CD14-positive monocyte (primary cell): Measurements from ENCODE around the gene ACAD10. TPM values are rescaled to one million over a fixed set of nuclear protein-coding genes. Genes with fewer than 3 reads are reported as not detected.

Experiments used
- DNase-seq, 3 donors: peaks; one replicate each; pipeline ENCODE4 v3.0.0-alpha.2; 2011 to 2022
- H2AFZ ChIP-seq: 2 replicates; pipeline ENCODE4 v1.6.0; 2012; ENCODE audit warnings: mild to moderate bottlenecking, low read depth, low read length, inconsistent platforms; ENCODE audit not compliant: insufficient read depth, poor library complexity, severe bottlenecking
- H3K27ac ChIP-seq, 2 donors: 1 replicate in 1 of 2; 2 replicates in 1 of 2; pipeline ENCODE4 v1.5.1; 2012 to 2013; ENCODE audit warnings: low read length in 2 of 2, control low read depth in 1 of 2, inconsistent platforms in 1 of 2, low read depth in 1 of 2, mild to moderate bottlenecking in 1 of 2
- H3K27me3 ChIP-seq, 2 donors: one replicate each; pipeline versions ENCODE4 v1.6.0 to v1.6.1; 2011 to 2013; ENCODE audit warnings: low read length in 2 of 2; ENCODE audit not compliant: control insufficient read depth in 2 of 2, insufficient read depth in 2 of 2
- H3K36me3 ChIP-seq, 2 donors: replicated peaks in 1 of 2; 1 replicate in 1 of 2; 2 replicates in 1 of 2; pipeline versions ENCODE4 v1.5.1 to v1.6.1; 2012 to 2013; ENCODE audit warnings: low read length in 2 of 2, control low read depth in 1 of 2, inconsistent platforms in 1 of 2, mild to moderate bottlenecking in 1 of 2; ENCODE audit not compliant: insufficient read depth in 2 of 2, control insufficient read depth in 1 of 2
- H3K4me1 ChIP-seq, 2 donors: 1 replicate in 1 of 2; 2 replicates in 1 of 2; pipeline versions ENCODE4 v1.5.1 to v1.6.1; 2012 to 2013; ENCODE audit warnings: low read length in 2 of 2, control low read depth in 1 of 2, inconsistent platforms in 1 of 2, mild to moderate bottlenecking in 1 of 2, moderate library complexity in 1 of 2; ENCODE audit not compliant: insufficient read depth in 2 of 2, control insufficient read depth in 1 of 2
- H3K4me2 ChIP-seq: replicated peaks from 2 replicates; pipeline ENCODE3; 2012; ENCODE audit warnings: low read length, moderate library complexity, mild to moderate bottlenecking; ENCODE audit not compliant: poor library complexity, severe bottlenecking; ENCODE audit errors: extremely low read depth
- H3K4me3 ChIP-seq, 3 experiments: fragments of 200-600 bp in 1 of 3; sonication (generic) in 1 of 3; replicated peaks in 1 of 3; 1 replicate in 2 of 3; 2 replicates in 1 of 3; pipeline ENCODE4 v1.5.1; 2011 to 2013; ENCODE audit warnings: low read length in 3 of 3, mild to moderate bottlenecking in 3 of 3, control low read depth in 2 of 3, low read depth in 2 of 3, inconsistent platforms in 1 of 3, moderate library complexity in 1 of 3
- H3K79me2 ChIP-seq: 2 replicates; pipeline ENCODE4 v1.6.0; 2012; ENCODE audit warnings: mild to moderate bottlenecking, control low read depth, inconsistent platforms, low read length, moderate library complexity; ENCODE audit not compliant: insufficient read depth
- H3K9ac ChIP-seq: 2 replicates; pipeline ENCODE4 v1.6.0; 2017; ENCODE audit warnings: low read length, mild to moderate bottlenecking; ENCODE audit not compliant: insufficient read depth, poor library complexity, severe bottlenecking
- H3K9me3 ChIP-seq, 2 donors: replicated peaks in 1 of 2; 1 replicate in 1 of 2; 2 replicates in 1 of 2; pipeline versions ENCODE4 v1.5.1 to v1.6.1; 2012 to 2013; ENCODE audit warnings: low read length in 2 of 2, control low read depth in 1 of 2; ENCODE audit not compliant: control insufficient read depth in 1 of 2, insufficient read depth in 1 of 2
- H4K20me1 ChIP-seq: 2 replicates; pipeline ENCODE4 v1.6.0; 2012; ENCODE audit warnings: mild to moderate bottlenecking, low read length, control low read depth, moderate library complexity; ENCODE audit not compliant: insufficient read depth
- H3K27ac Mint-ChIP-seq, 7 donors: one replicate each; pipeline ENCODE4 v1.8.0; 2020; ENCODE audit warnings: mild to moderate bottlenecking in 7 of 7, mixed read lengths in 7 of 7, moderate library complexity in 6 of 7, inconsistent platforms in 2 of 7
- H3K27me3 Mint-ChIP-seq, 3 donors: one replicate each; pipeline ENCODE4 v1.8.0; 2021 to 2022; ENCODE audit warnings: low read depth in 3 of 3, mild to moderate bottlenecking in 3 of 3, mixed read lengths in 3 of 3, moderate library complexity in 3 of 3, inconsistent platforms in 1 of 3
- H3K36me3 Mint-ChIP-seq, 2 donors: one replicate each; pipeline ENCODE4 v1.8.0; 2020; ENCODE audit warnings: mixed read lengths in 2 of 2, inconsistent platforms in 1 of 2, mild to moderate bottlenecking in 1 of 2
- H3K4me1 Mint-ChIP-seq: one replicate; pipeline ENCODE4 v1.8.0; 2020; ENCODE audit warnings: mild to moderate bottlenecking, mixed read lengths
- H3K4me3 Mint-ChIP-seq, 2 donors: one replicate each; pipeline ENCODE4 v1.8.0; 2020; ENCODE audit warnings: mild to moderate bottlenecking in 2 of 2, mixed read lengths in 2 of 2, moderate library complexity in 1 of 2
- H3K9me3 Mint-ChIP-seq, 7 donors: one replicate each; pipeline ENCODE4 v1.8.0; 2020 to 2022; ENCODE audit warnings: mixed read lengths in 7 of 7, mild to moderate bottlenecking in 6 of 7, moderate library complexity in 6 of 7, inconsistent platforms in 2 of 7
- WGBS: methylation state at CpG from one replicate; pipeline ENCODE4 v1.1.5; 2013; ENCODE audit warnings: missing lambda C conversion rate; ENCODE audit not compliant: insufficient coverage; 5-methylcytosine and 5-hydroxymethylcytosine counted together
- intact Hi-C, 2 donors: fragments of 100-400 bp; cut with micrococcal nuclease; formaldehyde crosslinking; loops; one replicate each; pipeline versions ENCODE4 v1.15.0 to v1.15.1; 2023
- polyA plus RNA-seq, 3 donors: library from polyadenylated mRNA; depleted of rRNA in 1 of 3; unstranded in 2 of 3; stranded (reverse) in 1 of 3; fragments of 300-500 nt in 2 of 3; fragments of >200 nt in 1 of 3; fragmentation: Illumina TruSeq in 2 of 3; gene quantifications; 1 replicate in 2 of 3; 2 replicates in 1 of 3; pipeline ENCODE4 v1.2.3, GENCODE V29; 2012 to 2021
- TF ChIP-seq, protein P1 (sequence below): fragments of 200-600 bp; IDR thresholded peaks from one replicate; pipeline ENCODE4 v1.8.0; 2022; ENCODE audit warnings: antibody characterized with exemption, mild to moderate bottlenecking

The ACAD10 gene
- polyA plus RNA-seq, 3 donors, result 9.4 to 34.3 (median 10.1) TPM

DNA sequence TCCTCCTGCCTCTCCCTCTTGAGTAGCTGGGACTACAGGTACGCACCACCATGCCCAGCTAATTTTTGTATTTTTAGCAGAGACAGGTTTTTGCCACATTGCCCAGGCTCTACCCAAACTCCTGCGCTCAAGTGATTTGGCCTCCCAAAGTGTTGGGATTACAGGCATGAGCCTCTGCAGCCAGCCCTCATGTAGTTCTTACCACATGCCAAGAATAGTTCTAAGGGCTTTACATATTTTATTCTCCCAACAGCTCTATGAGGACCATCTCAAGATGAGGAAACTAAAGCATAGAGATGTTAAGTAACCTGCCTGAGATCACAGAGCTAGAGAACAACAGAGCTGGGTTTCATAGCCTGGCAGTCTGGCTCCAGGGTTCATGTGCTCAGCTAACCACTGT, 42.9 kb downstream of the ACAD10 start:
- no peak for DNase-seq
- Histone ChIP-seq H3K27ac (no peak overlapping the region), H3K9ac (no peak overlapping the region), H3K27me3 (no peaks in the 10 kb centered on the region), H3K4me1 (no peaks in the 10 kb centered on the region), H3K79me2 (no peaks in the 10 kb centered on the region), H2AFZ (no peak overlapping the region), H3K9me3 (no peaks in the 10 kb centered on the region), H3K4me2 (no peak overlapping the region), H3K4me3 (no peak overlapping the region), H3K36me3 (peaks cover 52 to 81% of the 10 kb centered on the region in 2 donors), H4K20me1 (no peaks in the 10 kb centered on the region)
- WGBS, result 94% methylated on average over 2 of the region's 2 CpGs
- no peak overlapping the region for H3K27ac Mint-ChIP-seq
- intact Hi-C loops, result no loop called here
- TF ChIP-seq, protein P1, sequence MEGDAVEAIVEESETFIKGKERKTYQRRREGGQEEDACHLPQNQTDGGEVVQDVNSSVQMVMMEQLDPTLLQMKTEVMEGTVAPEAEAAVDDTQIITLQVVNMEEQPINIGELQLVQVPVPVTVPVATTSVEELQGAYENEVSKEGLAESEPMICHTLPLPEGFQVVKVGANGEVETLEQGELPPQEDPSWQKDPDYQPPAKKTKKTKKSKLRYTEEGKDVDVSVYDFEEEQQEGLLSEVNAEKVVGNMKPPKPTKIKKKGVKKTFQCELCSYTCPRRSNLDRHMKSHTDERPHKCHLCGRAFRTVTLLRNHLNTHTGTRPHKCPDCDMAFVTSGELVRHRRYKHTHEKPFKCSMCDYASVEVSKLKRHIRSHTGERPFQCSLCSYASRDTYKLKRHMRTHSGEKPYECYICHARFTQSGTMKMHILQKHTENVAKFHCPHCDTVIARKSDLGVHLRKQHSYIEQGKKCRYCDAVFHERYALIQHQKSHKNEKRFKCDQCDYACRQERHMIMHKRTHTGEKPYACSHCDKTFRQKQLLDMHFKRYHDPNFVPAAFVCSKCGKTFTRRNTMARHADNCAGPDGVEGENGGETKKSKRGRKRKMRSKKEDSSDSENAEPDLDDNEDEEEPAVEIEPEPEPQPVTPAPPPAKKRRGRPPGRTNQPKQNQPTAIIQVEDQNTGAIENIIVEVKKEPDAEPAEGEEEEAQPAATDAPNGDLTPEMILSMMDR, result no peak
- peaks cover 0 to 4% (median 0%) of the 10 kb centered on the region in 7 donors for H3K9me3 Mint-ChIP-seq
- no peaks in the 10 kb centered on the region for H3K4me1 Mint-ChIP-seq
- H3K4me3 Mint-ChIP-seq, result no peak overlapping the region
- peaks cover 67 to 72% of the 10 kb centered on the region in 2 donors for H3K36me3 Mint-ChIP-seq
- peaks cover 0 to 2% (median 0%) of the 10 kb centered on the region in 3 donors for H3K27me3 Mint-ChIP-seq

DNA sequence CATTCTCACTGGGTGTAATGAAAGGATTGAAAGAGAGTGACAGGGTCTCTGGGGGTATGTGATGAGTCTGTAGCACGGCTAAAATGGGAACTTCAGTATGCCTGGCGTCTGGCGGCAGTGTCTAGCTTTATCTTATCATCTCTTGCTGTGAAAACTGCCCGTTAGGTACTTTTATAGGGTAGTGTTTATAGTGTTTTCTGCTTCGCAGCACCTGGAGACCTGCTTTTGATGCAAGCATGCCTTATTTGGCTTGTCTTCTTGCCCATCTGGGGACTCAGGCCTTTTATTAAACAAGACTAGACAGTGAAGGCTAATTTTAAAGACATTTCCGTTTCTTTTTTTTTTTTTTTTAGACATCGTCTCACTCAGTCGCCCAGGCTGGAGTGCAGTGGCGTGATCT, 44.6 kb downstream of the ACAD10 start:
- H3K9me3 Mint-ChIP-seq, result no peaks in the 10 kb centered on the region
- H3K4me1 Mint-ChIP-seq, result no peaks in the 10 kb centered on the region
- no peaks in the 10 kb centered on the region for H3K9me3 ChIP-seq
- H3K27me3 Mint-ChIP-seq, result peaks cover 0 to 3% (median 0%) of the 10 kb centered on the region in 3 donors
- TF ChIP-seq, protein P1, result no peak
- no peaks in the 10 kb centered on the region for H3K27me3 ChIP-seq
- H3K27ac Mint-ChIP-seq, result no peak overlapping the region
- no peak for DNase-seq
- peaks cover 53 to 89% of the 10 kb centered on the region in 2 donors for H3K36me3 ChIP-seq
- intact Hi-C loops, result no loop called here
- H3K79me2 ChIP-seq, result no peaks in the 10 kb centered on the region
- 100% methylated on average over 4 of the region's 9 CpGs for WGBS
- no peak overlapping the region for H3K4me3 ChIP-seq
- no peaks in the 10 kb centered on the region for H3K4me1 ChIP-seq
- H3K9ac ChIP-seq, result no peak overlapping the region
- H3K36me3 Mint-ChIP-seq, result peaks cover 65 to 70% of the 10 kb centered on the region in 2 donors
- H3K4me2 ChIP-seq, result no peak overlapping the region
- no peaks in the 10 kb centered on the region for H4K20me1 ChIP-seq
- H3K27ac ChIP-seq, result no peak overlapping the region
- H3K4me3 Mint-ChIP-seq, result no peak overlapping the region
- no peak overlapping the region for H2AFZ ChIP-seq
